GM19372 (cell line): ENCODE data around the gene EYS.

ENCODE experiments used
- ATAC-seq: cut with Tn5 transposase; IDR thresholded peaks from one replicate; pipeline ENCODE4 v1.9.1; 2021; ENCODE audit warnings: mild to moderate bottlenecking, low read depth, moderate library complexity; ENCODE audit not compliant: unreplicated experiment

EYS gene

DNA sequence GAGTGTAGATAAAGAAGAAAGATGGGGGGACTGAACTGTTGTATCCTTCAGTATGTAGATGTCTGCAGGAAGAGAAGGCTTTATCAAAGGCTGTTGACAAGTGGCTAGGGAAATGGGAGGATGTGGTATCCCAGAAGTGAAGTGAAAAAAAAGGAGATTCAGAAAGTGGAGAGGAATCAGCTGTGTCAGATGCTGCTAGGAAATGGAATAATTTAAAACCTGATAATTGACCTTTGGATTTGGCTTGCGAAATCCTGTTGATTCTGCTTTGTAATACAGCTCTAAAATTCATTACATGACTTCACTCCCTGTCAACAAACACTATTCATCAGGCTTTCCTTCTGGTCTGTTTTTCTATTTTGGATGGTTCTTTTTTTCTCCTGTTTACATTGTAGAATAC, 2029.7 kb downstream of the EYS start:
- no peak for ATAC-seq

DNA sequence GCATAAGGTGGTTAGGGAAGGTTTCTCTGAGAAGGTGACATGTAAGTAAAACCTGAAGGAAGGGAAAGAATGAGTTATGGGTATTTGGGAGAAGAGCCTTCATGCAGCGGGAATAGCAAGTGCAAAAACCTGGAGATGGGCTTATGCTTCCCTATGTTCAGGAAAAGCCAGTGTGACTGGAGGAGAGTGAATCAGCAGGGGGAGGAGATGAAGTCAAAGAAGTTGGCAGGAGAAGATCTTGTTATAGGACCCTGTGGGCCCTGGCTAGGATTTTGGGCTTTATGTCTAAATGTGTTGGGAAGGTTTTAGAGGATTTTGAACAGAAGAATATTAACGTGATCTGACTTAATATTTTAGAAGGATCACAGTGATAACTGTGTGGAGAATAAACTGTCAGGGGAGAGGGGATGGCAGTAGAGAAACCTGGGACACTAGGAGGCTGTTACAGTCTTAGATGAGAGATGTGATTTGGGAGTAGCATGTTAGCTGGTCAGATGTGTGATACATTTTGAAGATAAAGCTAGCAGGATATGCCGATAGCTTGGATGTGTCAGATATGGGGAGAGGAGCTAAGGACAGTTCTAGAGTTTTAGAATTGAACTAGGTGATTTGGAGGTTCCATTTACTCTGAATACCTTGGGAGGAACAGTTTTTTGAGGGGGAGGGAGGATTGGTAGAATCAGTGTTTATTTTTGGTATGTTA, 2030.5 kb downstream of the EYS start:
- no peak for ATAC-seq

DNA sequence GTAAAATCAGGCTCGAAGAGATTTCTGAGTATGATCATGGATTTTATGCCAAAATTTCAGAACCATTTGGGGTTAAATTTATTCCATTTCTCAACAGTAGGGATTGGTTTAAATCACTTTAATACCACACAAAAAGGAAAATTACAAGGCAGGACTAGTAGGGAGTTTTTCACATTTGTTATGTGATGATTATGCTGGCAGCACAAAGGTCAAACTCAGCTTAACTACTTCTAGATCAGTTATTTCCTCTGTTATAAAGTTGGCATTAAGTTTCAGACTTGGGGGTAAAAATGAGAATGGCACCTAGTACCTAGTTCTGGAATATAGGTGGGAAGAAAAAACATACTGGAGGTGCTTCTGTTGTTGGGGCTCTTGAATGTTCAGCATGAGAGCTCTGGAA, 2031.9 kb downstream of the EYS start:
- no peak for ATAC-seq

DNA sequence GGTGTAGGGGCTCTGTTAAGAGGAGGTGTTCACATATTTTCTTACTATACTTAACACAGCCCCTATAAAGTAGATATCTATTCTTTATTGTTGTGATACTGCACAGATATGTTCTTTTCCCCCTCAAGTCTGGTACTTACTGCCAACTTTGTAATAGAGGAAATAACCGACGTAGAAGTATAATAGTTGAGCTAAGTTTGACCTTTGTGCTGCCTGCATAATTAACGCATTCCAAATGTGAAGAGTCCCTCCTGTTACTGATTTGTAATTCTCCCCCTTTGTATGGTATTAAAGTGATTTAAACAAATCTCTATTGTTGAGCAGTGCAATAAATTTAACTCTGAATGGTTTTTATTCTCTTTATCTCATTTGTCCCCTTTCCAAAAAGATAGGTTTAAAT, 2032.4 kb downstream of the EYS start:
- ATAC-seq = no peak

DNA sequence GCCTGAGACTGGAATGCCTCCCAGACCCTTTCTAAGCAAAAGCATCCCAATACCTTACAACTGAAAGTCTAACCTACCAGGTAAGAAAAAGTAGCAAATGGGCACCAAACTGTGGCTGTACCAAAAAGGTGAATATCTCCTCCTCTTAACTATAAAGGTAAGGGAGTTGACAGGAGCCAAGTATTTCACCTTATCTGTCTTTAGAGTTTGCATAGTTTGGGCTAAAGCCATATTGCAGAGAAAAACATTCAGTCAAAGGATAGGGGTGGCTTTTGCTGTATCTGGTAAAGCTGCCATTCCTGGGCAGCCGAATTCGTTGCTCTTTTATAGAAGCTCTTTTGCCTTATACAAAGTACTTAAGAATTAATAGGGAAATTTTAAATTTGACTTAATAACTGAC, 2033.3 kb downstream of the EYS start:
- ATAC-seq = no peak

DNA sequence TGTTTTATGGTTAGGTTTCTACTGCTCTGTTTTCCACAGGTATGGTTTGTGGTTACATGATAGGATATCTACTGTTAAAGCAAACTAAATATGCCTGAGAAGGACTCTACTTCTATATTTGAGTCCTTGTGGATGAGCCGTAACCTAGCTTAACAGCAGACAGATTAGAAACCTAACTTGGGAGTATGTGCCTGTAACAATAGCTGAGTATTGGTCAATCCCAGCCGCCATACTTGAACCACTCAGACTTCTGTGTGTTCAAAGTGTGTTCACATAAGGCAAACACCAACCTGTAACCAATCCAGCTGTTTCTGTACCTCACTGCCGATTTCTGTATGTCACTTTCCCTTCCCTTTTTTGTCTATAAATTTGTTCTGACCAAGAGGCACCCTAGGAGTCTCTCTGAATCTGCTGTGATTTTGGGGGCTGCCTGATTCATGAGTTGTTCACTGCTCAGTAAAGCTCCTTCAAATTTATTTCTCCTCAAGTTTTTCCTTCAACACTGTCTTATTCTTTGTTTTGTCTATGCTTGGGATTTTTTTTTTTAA, 2034.4 kb downstream of the EYS start:
- ATAC-seq = no peak

DNA sequence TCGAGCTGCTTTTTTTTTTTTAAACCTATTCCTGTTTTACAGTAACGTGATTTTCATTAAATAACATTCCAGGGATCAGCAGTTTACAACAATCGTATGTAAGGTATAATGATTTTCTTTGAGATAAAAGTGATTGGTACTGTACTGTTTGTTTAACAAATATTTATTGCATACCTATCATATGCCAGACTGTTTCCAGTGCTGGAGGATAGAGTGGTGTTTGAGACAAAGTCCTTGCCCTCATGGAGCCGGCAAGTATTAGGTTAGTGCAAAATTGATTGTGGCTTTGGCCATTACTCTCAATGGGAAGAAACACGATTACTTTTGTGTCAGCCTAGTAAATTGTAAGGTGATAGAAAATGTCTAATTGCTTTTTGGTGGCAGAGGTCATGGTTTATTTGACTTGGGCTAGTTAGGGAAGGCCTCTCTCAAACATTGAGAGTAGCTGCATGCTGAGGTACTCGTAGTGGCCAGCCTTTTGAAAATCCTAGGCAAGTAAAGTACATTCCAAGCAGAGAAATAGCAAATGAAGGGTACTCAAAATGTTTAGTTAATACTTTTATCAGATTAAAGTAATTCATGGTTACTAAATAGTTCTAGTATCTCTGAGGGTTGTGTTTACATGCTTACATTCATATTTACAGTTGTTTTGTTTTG, 2035.8 kb downstream of the EYS start:
- no peak for ATAC-seq
